Neural crest cell (in vitro differentiated cells): ENCODE data around the gene INAFM1. TPM values are rescaled to one million over a fixed set of nuclear protein-coding genes. Genes with fewer than 3 reads are reported as not detected.

Experiments used
- DNase-seq: peaks from one replicate; pipeline ENCODE4 v3.0.0; 2021; ENCODE audit warnings: low read depth, mixed read lengths, low spot score
- H3K27ac Mint-ChIP-seq: one replicate; pipeline ENCODE4 v1.8.0; 2021; ENCODE audit warnings: mild to moderate bottlenecking, mixed read lengths; ENCODE audit not compliant: unreplicated experiment
- H3K27me3 Mint-ChIP-seq: 2 replicates; pipeline ENCODE4 v1.8.0; 2021; ENCODE audit warnings: low read depth, mild to moderate bottlenecking, mixed read lengths
- H3K36me3 Mint-ChIP-seq: 2 replicates; pipeline ENCODE4 v1.8.0; 2021; ENCODE audit warnings: low read depth, mild to moderate bottlenecking, mixed read lengths
- H3K4me1 Mint-ChIP-seq: 2 replicates; pipeline ENCODE4 v1.8.0; 2021; ENCODE audit warnings: mixed read lengths
- H3K4me3 Mint-ChIP-seq: one replicate; pipeline ENCODE4 v1.8.0; 2021; ENCODE audit warnings: mild to moderate bottlenecking, mixed read lengths
- H3K9me3 Mint-ChIP-seq: 2 replicates; pipeline ENCODE4 v1.8.0; 2021; ENCODE audit warnings: mixed read lengths
- total RNA-seq: library from RNA; stranded (reverse); gene quantifications from 2 replicates; pipeline ENCODE4 v1.2.1, GENCODE V29; 2021
- TF ChIP-seq, protein P1 (sequence below): fragments of 200-600 bp; sonication (generic); conservative IDR thresholded peaks from 2 replicates; pipeline ENCODE4 v1.5.0; 2021; ENCODE audit warnings: antibody characterized with exemption, mild to moderate bottlenecking

INAFM1 gene
- total RNA-seq, 1 donor from 2014 or later: 10.2 TPM

DNA sequence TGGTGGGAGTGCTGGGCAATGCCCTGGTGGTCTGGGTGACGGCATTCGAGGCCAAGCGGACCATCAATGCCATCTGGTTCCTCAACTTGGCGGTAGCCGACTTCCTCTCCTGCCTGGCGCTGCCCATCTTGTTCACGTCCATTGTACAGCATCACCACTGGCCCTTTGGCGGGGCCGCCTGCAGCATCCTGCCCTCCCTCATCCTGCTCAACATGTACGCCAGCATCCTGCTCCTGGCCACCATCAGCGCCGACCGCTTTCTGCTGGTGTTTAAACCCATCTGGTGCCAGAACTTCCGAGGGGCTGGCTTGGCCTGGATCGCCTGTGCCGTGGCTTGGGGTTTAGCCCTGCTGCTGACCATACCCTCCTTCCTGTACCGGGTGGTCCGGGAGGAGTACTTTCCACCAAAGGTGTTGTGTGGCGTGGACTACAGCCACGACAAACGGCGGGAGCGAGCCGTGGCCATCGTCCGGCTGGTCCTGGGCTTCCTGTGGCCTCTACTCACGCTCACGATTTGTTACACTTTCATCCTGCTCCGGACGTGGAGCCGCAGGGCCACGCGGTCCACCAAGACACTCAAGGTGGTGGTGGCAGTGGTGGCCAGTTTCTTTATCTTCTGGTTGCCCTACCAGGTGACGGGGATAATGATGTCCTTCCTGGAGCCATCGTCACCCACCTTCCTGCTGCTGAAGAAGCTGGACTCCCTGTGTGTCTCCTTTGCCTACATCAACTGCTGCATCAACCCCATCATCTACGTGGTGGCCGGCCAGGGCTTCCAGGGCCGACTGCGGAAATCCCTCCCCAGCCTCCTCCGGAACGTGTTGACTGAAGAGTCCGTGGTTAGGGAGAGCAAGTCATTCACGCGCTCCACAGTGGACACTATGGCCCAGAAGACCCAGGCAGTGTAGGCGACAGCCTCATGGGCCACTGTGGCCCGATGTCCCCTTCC is 45.5 kb downstream of the INAFM1 start:
- Mint-ChIP-seq H3K9me3 (no peaks in the 10 kb centered on the region), H3K4me1 (no peaks in the 10 kb centered on the region), H3K4me3 (no peak overlapping the region), H3K36me3 (no peaks in the 10 kb centered on the region), H3K27me3 (peaks cover 15% of the 10 kb centered on the region), H3K27ac (peak overlapping the region; percentile 45)
- TF ChIP-seq, protein P1, sequence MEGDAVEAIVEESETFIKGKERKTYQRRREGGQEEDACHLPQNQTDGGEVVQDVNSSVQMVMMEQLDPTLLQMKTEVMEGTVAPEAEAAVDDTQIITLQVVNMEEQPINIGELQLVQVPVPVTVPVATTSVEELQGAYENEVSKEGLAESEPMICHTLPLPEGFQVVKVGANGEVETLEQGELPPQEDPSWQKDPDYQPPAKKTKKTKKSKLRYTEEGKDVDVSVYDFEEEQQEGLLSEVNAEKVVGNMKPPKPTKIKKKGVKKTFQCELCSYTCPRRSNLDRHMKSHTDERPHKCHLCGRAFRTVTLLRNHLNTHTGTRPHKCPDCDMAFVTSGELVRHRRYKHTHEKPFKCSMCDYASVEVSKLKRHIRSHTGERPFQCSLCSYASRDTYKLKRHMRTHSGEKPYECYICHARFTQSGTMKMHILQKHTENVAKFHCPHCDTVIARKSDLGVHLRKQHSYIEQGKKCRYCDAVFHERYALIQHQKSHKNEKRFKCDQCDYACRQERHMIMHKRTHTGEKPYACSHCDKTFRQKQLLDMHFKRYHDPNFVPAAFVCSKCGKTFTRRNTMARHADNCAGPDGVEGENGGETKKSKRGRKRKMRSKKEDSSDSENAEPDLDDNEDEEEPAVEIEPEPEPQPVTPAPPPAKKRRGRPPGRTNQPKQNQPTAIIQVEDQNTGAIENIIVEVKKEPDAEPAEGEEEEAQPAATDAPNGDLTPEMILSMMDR: no peak
- no peak for DNase-seq

DNA sequence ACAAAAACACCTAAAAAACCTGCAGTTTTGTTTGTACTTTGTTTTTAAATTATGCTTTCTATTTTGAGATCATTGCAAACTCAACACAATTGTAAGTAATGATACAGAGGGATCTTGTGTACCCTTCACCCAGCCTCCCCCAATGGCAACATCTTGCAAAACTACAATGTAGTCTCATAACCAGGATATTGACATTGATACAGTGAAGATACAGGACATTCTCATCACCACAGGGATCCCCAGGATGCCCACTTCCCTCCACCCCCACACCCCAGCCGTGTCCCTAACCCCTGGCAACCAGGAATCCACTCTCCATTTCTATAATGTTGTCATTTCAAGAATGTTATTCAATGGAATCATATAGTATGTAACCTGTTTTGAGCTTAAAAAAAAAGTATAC is 46.9 kb downstream of the INAFM1 start:
- no peaks in the 10 kb centered on the region for H3K36me3 Mint-ChIP-seq
- H3K4me3 Mint-ChIP-seq: no peak overlapping the region

DNA sequence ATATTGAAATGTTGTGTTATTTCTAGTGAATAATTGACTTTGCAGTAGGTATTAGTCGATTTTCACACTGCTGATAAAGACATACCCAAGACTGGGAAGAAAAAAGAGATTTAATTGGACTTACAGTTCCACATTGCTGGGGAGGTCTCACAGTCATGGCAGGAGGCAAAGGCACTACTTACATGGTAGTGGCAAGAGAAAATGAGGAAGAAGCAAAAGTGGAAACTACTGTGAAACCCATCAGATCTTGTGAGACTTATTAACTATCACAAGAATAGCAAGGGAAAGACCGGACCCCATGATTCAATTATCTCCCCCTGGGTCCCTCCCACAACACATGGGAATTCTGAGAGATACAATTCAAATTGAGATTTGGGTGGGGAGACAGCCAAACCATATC is 47.4 kb downstream of the INAFM1 start:
- Mint-ChIP-seq H3K4me3 (no peak overlapping the region), H3K27me3 (peaks cover 8% of the 10 kb centered on the region), H3K36me3 (no peaks in the 10 kb centered on the region), H3K9me3 (no peaks in the 10 kb centered on the region), H3K4me1 (no peaks in the 10 kb centered on the region), H3K27ac (no peak overlapping the region)
- TF ChIP-seq, protein P1: no peak
- DNase-seq: no peak

More for the DNA sequence above, 46.9 kb downstream of the INAFM1 start:
- H3K9me3 Mint-ChIP-seq: no peaks in the 10 kb centered on the region
- no peak for DNase-seq
- no peaks in the 10 kb centered on the region for H3K4me1 Mint-ChIP-seq
- H3K27ac Mint-ChIP-seq: no peak overlapping the region
- peaks cover 8% of the 10 kb centered on the region for H3K27me3 Mint-ChIP-seq
- TF ChIP-seq, protein P1: no peak

DNA sequence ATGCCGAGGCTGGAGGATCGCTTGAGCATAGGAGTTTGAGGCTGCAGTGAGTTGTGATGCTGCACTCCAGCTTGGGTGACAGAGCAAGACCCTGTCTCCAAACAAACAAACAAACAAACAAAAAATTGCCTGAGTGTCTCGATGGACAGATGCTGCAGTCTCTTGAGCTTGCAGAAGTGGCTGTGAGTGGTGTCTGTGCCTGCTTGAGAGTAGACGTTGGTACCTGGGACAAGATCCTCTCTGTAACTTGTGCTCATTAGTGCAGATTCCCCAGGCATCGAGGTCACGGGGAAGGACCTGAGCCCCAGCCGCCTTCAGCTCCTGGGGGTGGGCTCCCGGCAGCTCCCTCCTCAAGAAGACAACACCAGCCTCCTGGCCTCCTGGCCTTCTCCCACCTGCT is 48.7 kb downstream of the INAFM1 start:
- Mint-ChIP-seq H3K27me3 (peaks cover 8% of the 10 kb centered on the region), H3K36me3 (no peaks in the 10 kb centered on the region), H3K4me1 (no peaks in the 10 kb centered on the region), H3K27ac (no peak overlapping the region), H3K9me3 (no peaks in the 10 kb centered on the region), H3K4me3 (no peak overlapping the region)
- DNase-seq: no peak
- TF ChIP-seq, protein P1: no peak

DNA sequence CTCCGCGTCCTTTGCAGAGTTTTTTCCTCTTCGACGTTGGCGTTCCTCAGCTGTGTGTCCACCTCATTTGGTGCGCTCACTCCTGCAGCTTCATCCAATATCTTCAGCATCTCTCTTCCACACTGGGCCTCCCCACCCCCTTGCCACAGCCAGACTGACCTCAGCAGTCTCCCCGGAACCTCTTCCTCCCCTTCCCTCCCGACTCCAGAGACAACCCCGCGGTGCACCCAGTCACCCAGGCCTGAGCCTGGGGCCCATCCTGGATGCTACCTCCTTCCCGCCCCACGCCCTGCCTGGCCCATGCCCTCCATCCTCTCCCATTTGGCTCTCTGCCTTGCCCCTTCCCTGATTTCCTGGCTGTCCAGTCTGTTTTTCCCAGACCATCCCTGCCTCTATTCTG is 49.2 kb downstream of the INAFM1 start:
- H3K36me3 Mint-ChIP-seq: no peaks in the 10 kb centered on the region
- no peak overlapping the region for H3K4me3 Mint-ChIP-seq
- DNase-seq: no peak
- H3K9me3 Mint-ChIP-seq: no peaks in the 10 kb centered on the region
- no peaks in the 10 kb centered on the region for H3K4me1 Mint-ChIP-seq
- no peak overlapping the region for H3K27ac Mint-ChIP-seq
- TF ChIP-seq, protein P1: no peak
- H3K27me3 Mint-ChIP-seq: peaks cover 8% of the 10 kb centered on the region
